Naive B cell (primary cell): ENCODE measurements around the gene SELENOS. TPM values are rescaled to one million over a fixed set of nuclear protein-coding genes. Genes with fewer than 3 reads are reported as not detected.

Experiments used
- ATAC-seq, 2 donors: fragments of 150-1000 bp; cut with Tn5 transposase; 2 replicates each; pipeline ENCODE4 v1.10.0; 2021; ENCODE audit warnings: low read depth in 2 of 2, mild to moderate bottlenecking in 2 of 2, moderate library complexity in 2 of 2
- DNase-seq: peaks from one replicate; pipeline ENCODE4 v3.0.0; 2022
- H3K27ac Mint-ChIP-seq, 6 donors: one replicate each; pipeline ENCODE4 v1.8.0; 2020 to 2022; ENCODE audit warnings: mild to moderate bottlenecking in 6 of 6, mixed read lengths in 6 of 6, moderate library complexity in 5 of 6, inconsistent platforms in 2 of 6
- H3K27me3 Mint-ChIP-seq, 3 donors: one replicate each; pipeline ENCODE4 v1.8.0; 2021 to 2022; ENCODE audit warnings: mixed read lengths in 3 of 3, mild to moderate bottlenecking in 1 of 3
- H3K36me3 Mint-ChIP-seq, 2 donors: one replicate each; pipeline ENCODE4 v1.8.0; 2020 to 2022; ENCODE audit warnings: mixed read lengths in 2 of 2, inconsistent platforms in 1 of 2, mild to moderate bottlenecking in 1 of 2
- H3K4me1 Mint-ChIP-seq, 3 donors: one replicate each; pipeline ENCODE4 v1.8.0; 2020 to 2022; ENCODE audit warnings: mixed read lengths in 3 of 3, inconsistent platforms in 1 of 3, mild to moderate bottlenecking in 1 of 3, moderate library complexity in 1 of 3
- H3K4me3 Mint-ChIP-seq, 8 donors: one replicate each; pipeline ENCODE4 v1.8.0; 2020 to 2022; ENCODE audit warnings: mild to moderate bottlenecking in 8 of 8, mixed read lengths in 8 of 8, moderate library complexity in 8 of 8, inconsistent platforms in 2 of 8
- H3K9me3 Mint-ChIP-seq, 7 donors: one replicate each; pipeline ENCODE4 v1.8.0; 2020 to 2022; ENCODE audit warnings: mixed read lengths in 7 of 7, mild to moderate bottlenecking in 5 of 7, inconsistent platforms in 2 of 7, moderate library complexity in 1 of 7
- polyA plus RNA-seq, 6 donors: library from polyadenylated mRNA; unstranded; fragments of 300-500 nt; fragmentation: Illumina TruSeq; gene quantifications; one replicate each; pipeline ENCODE4 v1.2.3, GENCODE V29; 2021; ENCODE audit warnings: low read depth in 6 of 6

Gene SELENOS, protein sequence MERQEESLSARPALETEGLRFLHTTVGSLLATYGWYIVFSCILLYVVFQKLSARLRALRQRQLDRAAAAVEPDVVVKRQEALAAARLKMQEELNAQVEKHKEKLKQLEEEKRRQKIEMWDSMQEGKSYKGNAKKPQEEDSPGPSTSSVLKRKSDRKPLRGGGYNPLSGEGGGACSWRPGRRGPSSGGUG
- 10 to 100 TPM; 25.7 to 49.7 (median 40.0) TPM for polyA plus RNA-seq

DNA sequence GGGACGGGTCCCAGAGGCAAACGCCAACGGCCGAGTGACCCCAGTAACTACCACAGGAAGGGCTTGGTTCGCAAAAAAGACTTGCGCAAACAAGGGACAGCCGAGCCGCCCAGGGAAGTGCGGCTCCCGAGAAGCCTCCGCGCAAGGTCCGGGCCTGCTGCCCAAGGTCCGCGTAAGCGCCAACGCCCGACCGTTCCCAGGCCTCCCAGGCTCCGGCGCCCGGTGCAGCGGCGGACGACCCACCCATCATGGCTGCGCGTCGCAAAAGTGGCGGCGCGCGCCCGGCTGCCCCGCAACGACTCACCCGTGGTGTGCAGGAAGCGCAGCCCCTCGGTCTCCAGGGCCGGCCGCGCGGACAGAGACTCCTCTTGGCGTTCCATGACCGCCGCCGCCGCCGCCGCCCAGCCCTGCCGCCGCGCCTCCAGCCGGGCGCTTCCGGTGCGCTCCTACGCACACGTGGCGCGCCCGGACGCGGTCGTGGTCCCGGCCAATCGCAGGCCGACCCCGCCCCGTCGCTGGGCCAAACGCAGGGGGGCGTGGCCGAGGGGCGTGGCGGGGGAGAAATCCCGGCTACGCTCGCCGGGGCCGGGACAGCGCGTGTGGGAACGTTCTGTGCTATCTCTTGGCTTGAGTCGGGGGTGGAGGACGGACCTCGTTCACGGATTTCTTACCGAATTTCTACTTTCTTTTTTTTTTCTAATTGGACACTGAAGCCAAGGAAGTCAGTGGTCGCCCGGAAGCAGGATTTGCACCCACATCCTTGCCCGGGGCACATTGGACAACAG, at the start of gene SELENOS:
TSS of gene SELENOS (minus strand) at position 448 of the 785 bp plus-strand sequence. CDS start at position 380, 68 bp downstream.
- peaks cover 28 to 33% of the 10 kb centered on the region in 2 donors for H3K36me3 Mint-ChIP-seq
- peak; percentile 89 for DNase-seq
- peak within 1 kb of the TSS; percentile 84 to 100 (median 92) for H3K4me3 Mint-ChIP-seq
- H3K4me1 Mint-ChIP-seq, result peaks cover 12 to 20% (median 13%) of the 10 kb centered on the region in 3 donors
- peak; percentile 98 for ATAC-seq
- no peaks in the 10 kb centered on the region for H3K9me3 Mint-ChIP-seq
- H3K27ac Mint-ChIP-seq, result peak within 1 kb of the TSS; percentile 90 to 97 (median 94)
- H3K27me3 Mint-ChIP-seq, result no peaks in the 10 kb centered on the region

DNA sequence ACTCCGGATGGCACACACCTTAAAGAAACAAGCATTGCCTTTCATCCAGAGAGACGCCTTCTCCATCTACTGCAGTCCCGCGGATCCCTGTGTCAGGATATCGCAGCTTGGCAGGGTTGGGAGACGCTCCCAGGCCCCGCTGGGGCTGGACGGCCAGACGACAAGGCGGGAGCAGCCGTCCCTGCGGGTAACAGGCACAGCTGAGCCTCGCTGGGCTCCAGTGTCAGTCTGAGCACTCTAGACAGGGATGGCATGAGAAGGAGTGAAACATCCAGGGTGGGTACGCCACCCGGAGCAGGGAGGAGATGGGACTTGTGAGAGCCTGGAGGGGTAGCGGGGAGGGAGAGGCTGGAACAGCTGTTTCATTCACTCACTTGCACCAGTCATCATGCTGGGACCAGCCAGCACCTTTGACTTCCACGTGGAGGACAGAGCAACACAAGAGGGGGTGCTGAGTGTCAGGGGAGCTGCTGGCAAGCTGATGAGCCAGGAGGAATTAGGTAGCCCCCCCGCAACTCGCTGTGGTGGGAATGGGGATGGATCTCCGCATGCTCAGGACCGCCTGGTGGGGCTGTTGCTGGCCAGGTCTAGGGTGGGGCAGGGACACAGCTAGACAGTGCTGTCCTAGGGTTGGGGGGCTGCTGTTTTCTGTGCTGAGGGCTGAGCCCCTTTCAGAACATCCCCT, 49.3 kb upstream of the SELENOS start:
- Mint-ChIP-seq H3K27me3 (peaks cover 36 to 73% (median 45%) of the 10 kb centered on the region in 3 donors), H3K4me1 (no peaks in the 10 kb centered on the region), H3K27ac (peak overlapping the region in 1 of 6 donors; percentile 40)

DNA sequence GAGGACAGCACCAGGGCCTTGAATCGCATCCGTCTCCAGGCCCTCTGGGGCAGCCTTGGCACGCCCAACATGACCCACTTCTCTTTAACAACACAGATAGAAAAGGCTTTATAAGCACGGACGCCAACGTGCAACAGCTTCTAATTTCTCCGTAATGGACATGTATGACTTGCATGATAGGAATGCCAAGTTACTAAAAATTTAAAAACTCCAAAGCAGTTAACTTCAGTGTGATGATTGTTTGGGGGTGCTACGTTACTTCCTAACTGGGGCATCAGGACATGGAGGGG, 48.7 kb upstream of the SELENOS start:
- H3K4me1 Mint-ChIP-seq, result peaks cover 0 to 5% (median 4%) of the 10 kb centered on the region in 3 donors
- H3K27ac Mint-ChIP-seq, result no peak overlapping the region
- H3K27me3 Mint-ChIP-seq, result peaks cover 41 to 79% (median 47%) of the 10 kb centered on the region in 3 donors
- H3K9me3 Mint-ChIP-seq, result peaks cover 0 to 5% (median 0%) of the 10 kb centered on the region in 7 donors
- no peak for DNase-seq
- peaks cover 4 to 9% of the 10 kb centered on the region in 2 donors for H3K36me3 Mint-ChIP-seq
- ATAC-seq, result no peak
- no peak overlapping the region for H3K4me3 Mint-ChIP-seq

More for the DNA sequence above, 49.3 kb upstream of the SELENOS start:
- peaks cover 4 to 9% of the 10 kb centered on the region in 2 donors for H3K36me3 Mint-ChIP-seq
- H3K4me3 Mint-ChIP-seq, result no peak overlapping the region
- DNase-seq (no peak), ATAC-seq (no peak)
- peaks cover 0 to 5% (median 0%) of the 10 kb centered on the region in 7 donors for H3K9me3 Mint-ChIP-seq

DNA sequence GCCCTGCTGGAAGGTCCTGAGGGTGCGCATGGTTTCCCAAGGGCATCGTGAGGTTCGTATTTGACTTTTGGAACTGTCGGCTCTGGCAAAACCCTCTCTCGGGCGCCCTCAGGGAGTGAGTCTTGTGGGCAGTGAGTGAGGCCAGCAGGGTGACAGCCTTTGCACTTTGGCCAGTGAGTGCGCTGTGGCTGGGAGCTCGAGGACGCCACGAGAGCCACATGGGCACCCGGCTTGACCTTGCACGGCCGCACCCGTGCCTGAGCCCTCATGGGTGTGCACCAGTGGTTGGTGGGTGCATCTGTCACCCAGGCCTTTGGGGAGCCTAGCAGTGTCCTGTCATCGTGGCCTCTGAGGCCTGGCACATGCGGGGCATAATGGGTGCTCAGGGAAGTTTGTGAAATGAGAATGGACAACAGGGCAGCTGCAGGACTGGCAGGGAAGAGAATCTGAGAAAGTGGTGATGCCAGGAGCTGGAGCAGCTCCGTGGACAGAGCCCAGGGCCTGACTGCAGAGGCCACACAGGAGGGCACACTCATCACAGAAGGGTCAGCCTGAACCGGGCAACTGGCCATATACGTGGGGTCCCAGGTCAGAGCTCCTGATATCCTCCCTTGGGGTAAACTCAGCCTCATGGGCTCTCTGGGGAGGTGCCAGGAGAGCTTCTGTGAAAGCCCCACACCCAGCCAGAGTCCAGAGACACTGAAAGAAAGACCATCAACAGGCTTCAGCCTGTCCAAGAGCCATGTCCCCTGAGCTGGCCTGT, 48.2 kb upstream of the SELENOS start:
- Mint-ChIP-seq H3K27me3 (peaks cover 43 to 81% (median 47%) of the 10 kb centered on the region in 3 donors), H3K4me3 (no peak overlapping the region), H3K4me1 (peaks cover 3 to 10% (median 9%) of the 10 kb centered on the region in 3 donors), H3K27ac (no peak overlapping the region), H3K9me3 (peaks cover 0 to 4% (median 0%) of the 10 kb centered on the region in 7 donors), H3K36me3 (peaks cover 4 to 6% of the 10 kb centered on the region in 2 donors)
- no peak for ATAC-seq
- DNase-seq, result no peak

DNA sequence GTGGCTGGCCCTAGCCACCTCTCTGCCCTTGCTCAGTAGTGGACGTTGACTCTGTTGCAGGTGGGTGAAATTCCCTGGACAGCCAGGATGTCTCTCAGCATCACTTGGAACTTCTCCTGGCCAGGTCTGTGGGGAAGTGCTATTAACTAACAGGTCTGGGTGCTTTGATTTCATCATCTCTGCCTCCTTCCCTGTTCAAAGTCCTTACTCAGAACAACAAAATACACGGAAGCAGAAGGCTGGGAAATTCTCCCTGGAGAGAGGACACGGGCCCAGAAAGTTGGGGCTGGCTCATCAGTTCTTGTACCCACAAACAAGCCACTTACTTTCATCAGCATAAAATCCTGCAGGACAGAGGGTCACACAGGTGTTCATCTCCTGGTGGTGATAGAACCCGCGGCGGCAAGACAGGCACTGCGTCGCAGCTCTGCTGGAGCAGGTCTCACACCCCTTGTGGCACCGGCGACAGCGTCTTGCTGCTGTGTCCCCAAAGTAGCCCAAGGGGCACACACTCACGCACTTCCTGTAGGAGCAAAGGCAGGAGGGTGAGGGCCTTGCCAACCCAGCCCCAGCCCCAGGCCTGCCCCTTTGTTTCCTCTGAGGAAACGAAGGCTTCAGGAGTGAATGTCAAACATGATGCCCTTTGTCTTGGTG, 47.4 kb upstream of the SELENOS start:
- DNase-seq (no peak), ATAC-seq (no peak)
- no peak overlapping the region for H3K4me3 Mint-ChIP-seq
- H3K9me3 Mint-ChIP-seq, result no peaks in the 10 kb centered on the region
- peaks cover 41 to 80% (median 49%) of the 10 kb centered on the region in 3 donors for H3K27me3 Mint-ChIP-seq
- H3K36me3 Mint-ChIP-seq, result peaks cover 0 to 4% of the 10 kb centered on the region in 2 donors
- H3K27ac Mint-ChIP-seq, result no peak overlapping the region
- peaks cover 3 to 15% (median 11%) of the 10 kb centered on the region in 3 donors for H3K4me1 Mint-ChIP-seq

DNA sequence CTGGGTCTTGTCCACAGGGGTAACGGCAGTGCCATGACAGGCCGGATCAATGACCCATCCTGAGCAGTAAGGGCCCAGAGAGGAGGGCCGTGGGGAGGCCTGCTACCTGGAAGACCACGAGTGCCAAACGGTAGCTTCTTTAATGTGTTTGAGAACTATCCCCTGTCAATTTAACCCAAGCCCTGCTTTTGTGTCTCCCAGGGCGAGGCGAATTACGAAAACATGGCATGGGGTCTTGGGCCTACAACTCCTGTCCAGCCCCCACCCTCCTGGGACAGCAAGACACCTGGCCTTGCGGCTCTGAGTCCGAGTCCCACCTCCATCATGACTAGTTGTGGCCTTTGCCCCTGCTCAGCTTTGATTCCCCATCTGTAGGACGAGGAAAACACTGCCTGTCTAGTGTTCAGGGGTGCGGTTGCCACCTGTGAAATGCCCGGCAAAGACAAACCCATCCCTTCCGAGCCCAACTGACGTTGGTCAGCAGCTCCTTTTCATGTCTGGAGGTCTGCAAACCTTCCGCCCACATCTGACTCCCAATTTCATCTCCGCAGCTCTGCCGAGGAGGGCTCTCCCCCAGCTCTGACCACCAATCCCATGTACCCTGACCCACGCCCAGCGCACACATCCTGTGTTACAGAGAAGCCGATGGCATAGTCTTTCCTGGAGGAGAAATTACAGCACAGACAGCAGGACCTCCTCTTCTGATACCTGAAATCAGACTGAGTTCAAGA, 46.7 kb upstream of the SELENOS start:
- Mint-ChIP-seq H3K27ac (no peak overlapping the region), H3K9me3 (no peaks in the 10 kb centered on the region), H3K4me3 (no peak overlapping the region), H3K36me3 (peaks cover 0 to 4% of the 10 kb centered on the region in 2 donors), H3K27me3 (peaks cover 44 to 80% (median 52%) of the 10 kb centered on the region in 3 donors), H3K4me1 (peaks cover 3 to 15% (median 11%) of the 10 kb centered on the region in 3 donors)
- ATAC-seq, result no peak
- DNase-seq, result no peak

DNA sequence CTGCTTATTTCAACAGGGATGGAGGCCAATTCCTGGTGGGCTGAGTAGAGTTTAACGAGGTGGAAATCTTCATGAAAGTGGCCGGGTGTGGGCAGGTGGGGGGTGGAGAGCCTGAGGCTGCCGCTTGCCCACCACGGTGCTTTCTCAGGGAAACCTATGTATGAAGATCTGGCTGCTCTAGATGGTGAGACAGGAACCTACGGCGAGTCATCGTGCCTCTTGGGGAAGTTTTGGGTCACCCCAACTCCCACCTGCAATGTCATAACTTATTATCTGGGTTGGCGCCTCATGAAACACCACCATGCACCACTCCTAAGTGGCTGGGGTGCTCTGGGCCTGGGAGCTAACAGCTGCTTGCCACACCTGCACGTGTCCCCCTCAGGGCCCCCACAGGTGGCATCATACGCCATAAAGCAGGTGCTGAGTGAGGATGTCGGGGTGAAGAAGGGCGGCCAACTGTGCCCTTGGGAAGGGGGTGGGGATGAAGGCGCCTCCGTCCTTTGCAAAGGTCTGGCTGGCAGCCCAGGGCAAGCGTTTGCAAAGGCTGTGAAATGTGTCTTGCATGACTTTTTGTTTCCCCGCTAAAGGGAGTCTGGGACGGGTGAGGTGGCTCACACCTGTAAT, 45.7 kb upstream of the SELENOS start:
- peaks cover 3 to 15% (median 11%) of the 10 kb centered on the region in 3 donors for H3K4me1 Mint-ChIP-seq
- H3K4me3 Mint-ChIP-seq, result no peak overlapping the region
- peaks cover 41 to 80% (median 52%) of the 10 kb centered on the region in 3 donors for H3K27me3 Mint-ChIP-seq
- no peaks in the 10 kb centered on the region for H3K9me3 Mint-ChIP-seq
- no peak overlapping the region for H3K27ac Mint-ChIP-seq
- no peak for ATAC-seq
- no peak for DNase-seq
- peaks cover 0 to 4% of the 10 kb centered on the region in 2 donors for H3K36me3 Mint-ChIP-seq

DNA sequence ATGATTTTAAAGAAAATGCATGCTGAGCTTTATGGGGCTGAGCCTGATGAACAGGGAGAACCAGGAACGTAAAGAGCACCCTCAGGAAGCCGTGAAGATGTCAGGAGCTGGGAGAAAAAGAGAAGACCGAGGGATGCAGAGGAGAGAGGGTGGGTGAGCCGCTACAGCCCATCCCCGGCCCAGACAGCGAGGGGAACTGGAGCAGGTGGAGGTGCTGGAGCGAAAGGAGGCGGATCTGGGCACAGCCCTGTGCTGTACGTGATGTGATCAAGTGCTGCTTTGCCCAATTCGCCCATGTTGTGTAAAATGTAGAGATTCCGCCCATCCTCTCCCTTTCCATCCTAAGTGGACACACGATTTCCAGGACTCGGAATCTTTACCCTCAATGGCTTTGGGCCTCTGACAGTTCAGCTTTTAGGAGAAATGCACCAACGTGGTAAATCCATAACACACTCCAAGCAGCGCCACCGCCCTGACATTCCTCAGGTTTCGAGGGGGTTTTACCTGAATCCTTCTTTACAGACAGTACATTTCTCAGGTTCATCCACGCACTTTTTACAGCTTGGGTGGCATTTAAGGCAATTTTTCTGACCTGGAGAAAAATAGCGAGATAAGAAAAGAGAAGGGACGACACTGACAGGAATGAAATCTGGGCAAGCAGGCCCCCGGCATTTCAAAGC, 44.9 kb upstream of the SELENOS start:
- Mint-ChIP-seq H3K9me3 (no peaks in the 10 kb centered on the region), H3K4me3 (no peak overlapping the region), H3K36me3 (peaks cover 0 to 4% of the 10 kb centered on the region in 2 donors), H3K27ac (no peak overlapping the region), H3K27me3 (peaks cover 40 to 85% (median 52%) of the 10 kb centered on the region in 3 donors), H3K4me1 (peaks cover 3 to 15% (median 11%) of the 10 kb centered on the region in 3 donors)
- ATAC-seq (no peak), DNase-seq (no peak)

DNA sequence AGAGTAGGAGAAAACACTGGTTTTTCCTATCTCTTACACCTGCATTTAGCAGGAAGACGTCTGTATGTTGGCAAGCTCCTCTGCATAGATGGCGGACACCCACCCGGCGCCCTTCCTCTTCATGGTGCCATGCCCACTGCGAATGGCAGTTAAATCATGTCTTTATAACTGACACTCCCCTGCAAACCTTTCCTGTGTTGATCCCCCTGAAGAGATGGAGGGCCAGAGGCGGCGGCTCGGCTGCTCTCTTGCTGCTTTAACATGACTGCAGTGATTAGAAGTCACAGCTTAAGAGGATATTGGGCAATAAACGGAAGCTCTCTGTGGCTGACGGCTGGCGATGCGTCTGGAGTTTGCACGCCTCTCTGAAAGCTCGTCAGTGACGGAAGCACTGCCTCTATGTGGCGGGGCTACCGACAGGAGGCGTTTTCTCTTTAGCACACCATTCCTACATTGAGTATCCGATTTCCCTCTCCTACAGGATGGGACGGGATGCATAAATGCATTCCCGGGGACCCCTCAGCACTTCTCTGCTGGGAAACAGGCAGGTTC, 43.3 kb upstream of the SELENOS start:
- H3K27me3 Mint-ChIP-seq, result peaks cover 31 to 81% (median 41%) of the 10 kb centered on the region in 3 donors
- H3K36me3 Mint-ChIP-seq, result peaks cover 0 to 4% of the 10 kb centered on the region in 2 donors

DNA sequence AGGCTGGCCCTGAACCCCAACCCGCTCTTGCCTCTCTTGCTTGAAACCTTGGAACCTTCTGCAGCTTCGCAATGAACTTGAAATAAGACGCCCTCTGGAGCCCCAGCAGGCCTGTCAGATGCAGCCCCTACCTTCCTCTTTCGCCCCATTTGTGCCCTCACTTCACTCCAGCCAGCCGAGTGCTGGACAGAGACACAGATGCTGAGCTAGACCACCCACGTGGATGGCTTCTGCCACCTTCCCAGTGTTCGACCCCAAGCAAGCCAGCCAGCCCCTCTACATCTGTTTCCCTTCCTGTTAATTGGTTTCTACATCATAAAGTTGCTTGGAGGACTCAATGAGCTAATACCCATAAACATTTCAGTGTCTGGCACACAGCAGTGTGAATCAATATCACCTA, 41.6 kb upstream of the SELENOS start:
- H3K27me3 Mint-ChIP-seq, result peaks cover 31 to 69% (median 41%) of the 10 kb centered on the region in 3 donors
- H3K9me3 Mint-ChIP-seq, result no peaks in the 10 kb centered on the region
- DNase-seq (no peak), ATAC-seq (no peak)
- H3K4me3 Mint-ChIP-seq, result no peak overlapping the region
- peaks cover 3 to 15% (median 11%) of the 10 kb centered on the region in 3 donors for H3K4me1 Mint-ChIP-seq
- peaks cover 0 to 4% of the 10 kb centered on the region in 2 donors for H3K36me3 Mint-ChIP-seq
- H3K27ac Mint-ChIP-seq, result no peak overlapping the region

More for the DNA sequence above, 43.3 kb upstream of the SELENOS start:
- Mint-ChIP-seq H3K4me1 (peaks cover 3 to 15% (median 11%) of the 10 kb centered on the region in 3 donors), H3K4me3 (peak overlapping the region; percentile 55 to 88 (median 62)), H3K9me3 (no peaks in the 10 kb centered on the region), H3K27ac (peak overlapping the region in 1 of 6 donors; percentile 12)
- DNase-seq (peak; percentile 14), ATAC-seq (peak; percentile 73 to 94)
